GM23338 (cell line): ENCODE measurements around the gene DIAPH1. TPM values are rescaled to one million over a fixed set of nuclear protein-coding genes. Genes with fewer than 3 reads are reported as not detected.

Experiments used
- ATAC-seq: fragments of 200-7000 bp; cut with Tn5 transposase; 3 replicates; pipeline ENCODE4 v1.9.1; 2020
- DNase-seq: peaks from one replicate; pipeline ENCODE4 v3.0.0-alpha.2; 2015; ENCODE audit warnings: low spot score
- H2AFZ ChIP-seq: fragments of 200-600 bp; sonication (generic); 2 replicates; pipeline ENCODE4 v1.8.0; 2016; ENCODE audit warnings: antibody characterized with exemption, mild to moderate bottlenecking, moderate library complexity
- H3F3A ChIP-seq: fragments of 200-600 bp; sonication (generic); replicated peaks from 2 replicates; pipeline ENCODE4 v1.8.0; 2017; ENCODE audit warnings: antibody characterized with exemption, mixed run types, low read depth
- H3K27ac ChIP-seq: fragments of 200-600 bp; sonication (generic); 2 replicates; pipeline ENCODE4 v1.6.1; 2016; ENCODE audit warnings: low read depth
- H3K27me3 ChIP-seq: fragments of 200-600 bp; sonication (generic); 2 replicates; pipeline ENCODE4 v1.8.0; 2016; ENCODE audit warnings: mild to moderate bottlenecking, mixed run types, moderate library complexity; ENCODE audit not compliant: insufficient read depth
- H3K36me3 ChIP-seq: fragments of 200-600 bp; sonication (generic); 2 replicates; pipeline ENCODE4 v1.8.0; 2016; ENCODE audit warnings: mild to moderate bottlenecking; ENCODE audit not compliant: insufficient read depth
- H3K4me1 ChIP-seq: fragments of 200-600 bp; sonication (generic); 2 replicates; pipeline ENCODE4 v1.8.0; 2016; ENCODE audit warnings: mild to moderate bottlenecking, moderate library complexity; ENCODE audit not compliant: insufficient read depth
- H3K4me2 ChIP-seq: fragments of 200-600 bp; sonication (generic); 2 replicates; pipeline ENCODE4 v1.7.1; 2017; ENCODE audit warnings: mixed run types
- H3K4me3 ChIP-seq: fragments of 200-600 bp; sonication (generic); 2 replicates; pipeline ENCODE4 v1.6.1; 2016; ENCODE audit warnings: mixed run types
- H3K79me2 ChIP-seq: fragments of 200-600 bp; sonication (generic); replicated peaks from 2 replicates; pipeline ENCODE4 v1.8.0; 2017; ENCODE audit warnings: mild to moderate bottlenecking; ENCODE audit not compliant: insufficient read depth
- H3K9me2 ChIP-seq: fragments of 200-600 bp; sonication (generic); 2 replicates; pipeline ENCODE4 v1.8.0; 2017; ENCODE audit not compliant: insufficient read depth
- H4K20me1 ChIP-seq: fragments of 200-600 bp; sonication (generic); replicated peaks from 2 replicates; pipeline ENCODE4 v1.8.0; 2017; ENCODE audit warnings: mild to moderate bottlenecking; ENCODE audit not compliant: insufficient read depth
- H3K27ac Mint-ChIP-seq: 2 replicates; pipeline ENCODE4 v1.8.0; 2020; ENCODE audit warnings: inconsistent platforms, mild to moderate bottlenecking, moderate library complexity, mixed read lengths
- H3K27me3 Mint-ChIP-seq: 3 replicates; pipeline ENCODE4 v1.8.0; 2022; ENCODE audit warnings: low read depth, mild to moderate bottlenecking, moderate library complexity, mixed read lengths, inconsistent platforms; ENCODE audit not compliant: insufficient read depth, poor library complexity
- H3K36me3 Mint-ChIP-seq: 3 replicates; pipeline ENCODE4 v1.8.0; 2021; ENCODE audit warnings: low read depth, mild to moderate bottlenecking, inconsistent platforms, moderate library complexity, mixed read lengths
- H3K4me1 Mint-ChIP-seq: 3 replicates; pipeline ENCODE4 v1.8.0; 2020; ENCODE audit warnings: mild to moderate bottlenecking, inconsistent platforms, mixed read lengths
- H3K4me3 Mint-ChIP-seq: 3 replicates; pipeline ENCODE4 v1.8.0; 2021; ENCODE audit warnings: moderate library complexity, mild to moderate bottlenecking, inconsistent platforms, mixed read lengths
- H3K9me3 Mint-ChIP-seq: 3 replicates; pipeline ENCODE4 v1.8.0; 2020; ENCODE audit warnings: moderate library complexity, mild to moderate bottlenecking, inconsistent platforms, mixed read lengths
- CTCF ChIP-seq, 2 experiments: fragments of 200-600 bp in 1 of 2; sonication (generic) in 1 of 2; conservative IDR thresholded peaks; 2 replicates each; pipeline versions ENCODE4 v1.5.1 to v1.6.1; 2016 to 2017; ENCODE audit warnings: antibody characterized with exemption in 2 of 2, low read depth in 2 of 2, mild to moderate bottlenecking in 2 of 2, moderate library complexity in 1 of 2
- JUNB ChIP-seq: IDR thresholded peaks from one replicate; pipeline ENCODE4 v1.6.1; 2016; ENCODE audit warnings: antibody characterized with exemption; ENCODE audit not compliant: unreplicated experiment
- NANOG ChIP-seq: IDR thresholded peaks from 2 replicates; pipeline ENCODE4 v1.6.1; 2016; ENCODE audit warnings: antibody characterized with exemption, borderline replicate concordance
- ZNF114 ChIP-seq: fragments of 250-450 bp; sonication (Bioruptor Pico); IDR thresholded peaks from 2 replicates; pipeline ENCODE4 v1.5.0; 2020; ENCODE audit warnings: mild to moderate bottlenecking, moderate library complexity
- ZNF462 ChIP-seq: fragments of 250-450 bp; sonication (Bioruptor Pico); IDR thresholded peaks from 2 replicates; pipeline ENCODE4 v1.5.0; 2020; ENCODE audit warnings: mild to moderate bottlenecking, moderate library complexity
- polyA plus RNA-seq: library from polyadenylated mRNA; unstranded; fragments of >200 nt; fragmentation: Nextera tagmentation; extraction: Ambion mirVana; gene quantifications from 2 replicates; pipeline ENCODE4 v1.2.1, GENCODE V29; 2016
- total RNA-seq: library from RNA; depleted of rRNA; stranded (reverse); fragments of >200 nt; shearing (Covaris generic); gene quantifications from 2 replicates; pipeline ENCODE4 v1.2.3, GENCODE V29; 2014

The DIAPH1 gene
- total and polyA plus RNA-seq, 2 experiments from 2014 or later, result 42.9 to 104 TPM

GRCh38 chr5:141634720-141635119 lies 15.9 kb upstream of the DIAPH1 start (continued):
- TF ChIP-seq CTCF (conservative IDR thresholded peaks at IDR 0.05; ENCODE audit: low read depth in 2 of 2) (no peak), ZNF462 (no peak), ZNF114 (no peak)

- Histone ChIP-seq H3K79me2 (peaks cover 58% of the 10 kb centered on the region), H3K27me3 (peaks cover 3% of the 10 kb centered on the region; the same call in 1 of the 2 replicates), H4K20me1 (peaks cover 36% of the 10 kb centered on the region), H3K36me3 (0 out of 2 replicates have a peak, but pooled peaks cover 8% of the 10 kb centered on the region), H3K4me2 (no peak overlapping the region), H3K4me3 (no peak overlapping the region), H3K4me1 (peaks cover 20% of the 10 kb centered on the region), H3K27ac (no peak overlapping the region; the same call in 1 of the 2 replicates), H2AFZ (no peak overlapping the region), H3F3A (0 out of 2 replicates have a peak, but pooled peaks cover 14% of the 10 kb centered on the region), H3K9me2 (no peaks in the 10 kb centered on the region)
- Mint-ChIP-seq H3K4me3 (no peak overlapping the region), H3K27me3 (peaks cover 8% of the 10 kb centered on the region), H3K36me3 (peaks cover 26% of the 10 kb centered on the region), H3K4me1 (peaks cover 24% of the 10 kb centered on the region), H3K9me3 (no peaks in the 10 kb centered on the region), H3K27ac (no peak overlapping the region)
- no peak for ATAC-seq
- no peak for DNase-seq
- TF ChIP-seq NANOG (no peak), JUNB (no peak), CTCF (conservative IDR thresholded peaks at IDR 0.05; ENCODE audit: low read depth in 2 of 2) (no peak)
Observed at GRCh38 chr5:141633871-141634561, 15.2 kb upstream of the DIAPH1 start.
